A673 (cell line): ENCODE measurements around the gene CEP68. TPM values are rescaled to one million over a fixed set of nuclear protein-coding genes. Genes with fewer than 3 reads are reported as not detected.
A peak's percentile ranks its signal among the peaks of the same experiment; 100 is the strongest.

Experiments
- BruUV-seq: library from RNA; stranded (reverse); fragments of 400-500 nt; replicated peaks from 2 replicates; lab custom pipeline; 2021; lab: Mats Ljungman, UMichigan
- CTCF ChIA-PET: fragments of 300-600 bp; sonication (Branson Sonifier 250); formaldehyde crosslinking; loops from one replicate; lab custom pipeline; 2022; ENCODE audit warnings: antibody characterized with exemption; lab: Charles Lee
- POLR2A ChIA-PET: fragments of 300-600 bp; sonication (Branson Sonifier 250); formaldehyde crosslinking; loops from one replicate; lab custom pipeline; 2022; ENCODE audit warnings: antibody characterized with exemption; ENCODE audit not compliant: low non-redundant PET; lab: Charles Lee
- DNase-seq: peaks from one replicate; pipeline ENCODE4 v3.0.0-alpha.2; 2015; ENCODE audit warnings: low spot score
- H3K27ac ChIP-seq: fragments of 200-600 bp; sonication (generic); 2 replicates; pipeline ENCODE4 v1.5.1; 2016; ENCODE audit warnings: mixed run types, low read depth, mild to moderate bottlenecking, mixed read lengths, antibody characterized with exemption, low read length; ENCODE audit not compliant: poor library complexity, severe bottlenecking
- H3K27me3 ChIP-seq: fragments of 200-600 bp; sonication (generic); replicated peaks from 2 replicates; pipeline ENCODE4 v1.6.1; 2017; ENCODE audit warnings: mixed run types, low read depth, mild to moderate bottlenecking, mixed read lengths, antibody characterized with exemption, low read length; ENCODE audit not compliant: insufficient read depth, poor library complexity
- H3K36me3 ChIP-seq: fragments of 200-600 bp; sonication (generic); 2 replicates; pipeline ENCODE4 v1.6.1; 2016; ENCODE audit warnings: mixed run types, mild to moderate bottlenecking, mixed read lengths, antibody characterized with exemption, low read length; ENCODE audit not compliant: insufficient read depth, poor library complexity, severe bottlenecking
- H3K4me1 ChIP-seq: fragments of 200-600 bp; sonication (generic); 2 replicates; pipeline ENCODE4 v1.6.1; 2017; ENCODE audit warnings: mixed run types, mild to moderate bottlenecking, mixed read lengths, antibody characterized with exemption, low read length; ENCODE audit not compliant: insufficient read depth, poor library complexity, severe bottlenecking
- H3K4me3 ChIP-seq: fragments of 200-600 bp; sonication (generic); 2 replicates; pipeline ENCODE4 v1.5.1; 2016; ENCODE audit warnings: low read depth, mixed run types, mild to moderate bottlenecking, mixed read lengths, low read length; ENCODE audit not compliant: poor library complexity, severe bottlenecking
- H3K9me3 ChIP-seq: fragments of 200-600 bp; sonication (generic); 2 replicates; pipeline ENCODE4 v1.6.1; 2016; ENCODE audit warnings: mixed run types, low read depth, mild to moderate bottlenecking, mixed read lengths, antibody characterized with exemption, low read length; ENCODE audit not compliant: poor library complexity, severe bottlenecking
- CTCF ChIP-seq: fragments of 300-800, 200-600 bp; sonication (generic); conservative IDR thresholded peaks from 2 replicates; pipeline ENCODE4 v1.5.1; 2017; ENCODE audit warnings: low read depth, mild to moderate bottlenecking, antibody characterized with exemption, low read length, moderate library complexity, mixed read lengths
- EZH2 ChIP-seq: fragments of 200-600 bp; sonication (generic); IDR thresholded peaks from 2 replicates; pipeline ENCODE4 v1.6.1; 2017; ENCODE audit warnings: borderline replicate concordance, low read depth, mild to moderate bottlenecking, mixed read lengths, antibody characterized with exemption, low read length; ENCODE audit not compliant: poor library complexity, severe bottlenecking
- intact Hi-C: fragments of 100-400 bp; cut with micrococcal nuclease; formaldehyde crosslinking; loops from one replicate; pipeline ENCODE4 v1.10.0; 2022; ENCODE audit not compliant: unreplicated experiment
- total RNA-seq: library from RNA; stranded (reverse); gene quantifications from 2 replicates; pipeline ENCODE4 v1.2.3, GENCODE V29; 2021

The CEP68 gene
- total RNA-seq, 1 experiment from 2014 or later = 10.1 TPM

GRCh38 chr2:65037178-65037577, 19.0 kb upstream of the CEP68 start:
- ChIA-PET CTCF (interaction anchor here (0.5 kb wide), 1 partner anchor 137 kb away, joined by 3 read pairs; no protein-coding TSS in a partner anchor), POLR2A (no interaction called here)

GRCh38 chr2:65039640-65040039, 16.6 kb upstream of the CEP68 start:
- POLR2A ChIA-PET = no interaction called here
- CTCF ChIA-PET = interaction anchor here (2.3 kb wide), 1 partner anchor 122 kb away, joined by 18 read pairs; no protein-coding TSS in a partner anchor
- no TSS peak for BruUV-seq
- no peaks in the 10 kb centered on the region for H3K36me3 ChIP-seq
- H3K9me3 ChIP-seq = no peaks in the 10 kb centered on the region
- H3K27me3 ChIP-seq = no peaks in the 10 kb centered on the region
- H3K27ac ChIP-seq = no peak overlapping the region
- H3K4me1 ChIP-seq = peaks cover 11% of the 10 kb centered on the region
- TF ChIP-seq EZH2 = no peak
- TF ChIP-seq CTCF = no peak
- no peak for DNase-seq
- H3K4me3 ChIP-seq = no peak overlapping the region
- intact Hi-C loops = loop anchor here (1.0 kb wide), 1 partner anchor 122 kb away; no protein-coding TSS in a partner anchor

More at GRCh38 chr2:65037178-65037577, 19.0 kb upstream of the CEP68 start:
- DNase-seq = no peak
- no TSS peak for BruUV-seq
- intact Hi-C loops = no loop called here
- Histone ChIP-seq H3K27me3 (no peaks in the 10 kb centered on the region), H3K36me3 (no peaks in the 10 kb centered on the region), H3K4me1 (peaks cover 15% of the 10 kb centered on the region), H3K27ac (no peak overlapping the region), H3K4me3 (no peak overlapping the region), H3K9me3 (no peaks in the 10 kb centered on the region)
- TF ChIP-seq CTCF (no peak), EZH2 (no peak)

- POLR2A ChIA-PET = no interaction called here
- Histone ChIP-seq H3K36me3 (no peaks in the 10 kb centered on the region), H3K4me3 (no peak overlapping the region), H3K4me1 (peaks cover 6% of the 10 kb centered on the region), H3K9me3 (no peaks in the 10 kb centered on the region), H3K27ac (no peak overlapping the region), H3K27me3 (no peaks in the 10 kb centered on the region)
- peak; percentile 95 for TF ChIP-seq CTCF
- TF ChIP-seq EZH2 = no peak
- intact Hi-C loops = loop anchor here (1.0 kb wide), 1 partner anchor 123 kb away; no protein-coding TSS in a partner anchor
- peak; percentile 88 for DNase-seq
- no TSS peak for BruUV-seq
- CTCF ChIA-PET = interaction anchor here (2.3 kb wide), 1 partner anchor 123 kb away, joined by 18 read pairs; no protein-coding TSS in a partner anchor
These were observed 15.6 kb upstream of the CEP68 start for GRCh38 chr2:65040400-65041261.
